Measurements from ENCODE around the gene EPN2. TPM values are rescaled to one million over a fixed set of nuclear protein-coding genes. Genes with fewer than 3 reads are reported as not detected.
"Not testable (repeated sequence)": the region's sequence is repeated elsewhere in the genome, so short reads cannot be mapped to it uniquely, and the experiment has no call there.

The EPN2 gene
- polyA plus RNA-seq, 3 donors = 8.7 to 27.0 (median 14.2) TPM

- no peak overlapping the region for H3K27ac ChIP-seq (ENCODE audit: low read depth, low read length)
- 71 to 77% (median 74%) methylated on average over 13 of the region's 13 CpGs for WGBS, 3 donors
Observed at GRCh38 chr17:19345486-19346350, 108.6 kb downstream of the EPN2 start.

GRCh38 chr17:19346351-19347255 lies 109.4 kb downstream of the EPN2 start:
- 46 to 76% (median 55%) methylated on average over 19 of the region's 19 CpGs for WGBS, 3 donors
- no peak overlapping the region for H3K27ac ChIP-seq (ENCODE audit: low read depth, low read length)

- 85 to 89% (median 88%) methylated on average over 13 of the region's 13 CpGs for WGBS, 3 donors
- H3K27ac ChIP-seq (ENCODE audit: low read depth, low read length) = no peak overlapping the region
Observed at GRCh38 chr17:19347323-19348080, 110.3 kb downstream of the EPN2 start.

- no peak overlapping the region for H3K27ac ChIP-seq (ENCODE audit: low read depth, low read length)
- 85 to 90% (median 89%) methylated on average over 9 of the region's 9 CpGs for WGBS, 3 donors
Observed at GRCh38 chr17:19348081-19348650, 111.0 kb downstream of the EPN2 start.

- 95 to 96% (median 95%) methylated on average over 9 of the region's 9 CpGs for WGBS, 3 donors
- no peak overlapping the region for H3K27ac ChIP-seq (ENCODE audit: low read depth, low read length)
Observed at GRCh38 chr17:19348806-19349205, 111.6 kb downstream of the EPN2 start.

GRCh38 chr17:19353401-19353800 lies 116.2 kb downstream of the EPN2 start:
- 95% methylated on average over 11 of the region's 11 CpGs for WGBS, 3 donors

GRCh38 chr17:19354748-19355147 lies 117.6 kb downstream of the EPN2 start:
- H3K27ac ChIP-seq (ENCODE audit: low read depth, low read length) = no peak overlapping the region
- WGBS, 3 donors = 80 to 82% (median 81%) methylated on average over 6 of the region's 6 CpGs

More at GRCh38 chr17:19353401-19353800, 116.2 kb downstream of the EPN2 start:
- not testable (repeated sequence) for H3K27ac ChIP-seq (ENCODE audit: low read depth, low read length)

GRCh38 chr17:19357351-19357750 lies 120.2 kb downstream of the EPN2 start:
- 87 to 91% (median 90%) methylated on average over 7 of the region's 7 CpGs for WGBS, 3 donors
- H3K27ac ChIP-seq (ENCODE audit: low read depth, low read length) = no peak overlapping the region

GRCh38 chr17:19357761-19358160 lies 120.6 kb downstream of the EPN2 start:
- 78 to 82% (median 79%) methylated on average over 7 of the region's 7 CpGs for WGBS, 3 donors
- no peak overlapping the region for H3K27ac ChIP-seq (ENCODE audit: low read depth, low read length)

- no peak overlapping the region for H3K27ac ChIP-seq (ENCODE audit: low read depth, low read length)
- 68 to 83% (median 75%) methylated on average over 7 of the region's 7 CpGs for WGBS, 3 donors
Observed at GRCh38 chr17:19359151-19359550, 122.0 kb downstream of the EPN2 start.

- WGBS, 3 donors = 94 to 98% (median 95%) methylated on average over 5 of the region's 5 CpGs
- H3K27ac ChIP-seq (ENCODE audit: low read depth, low read length) = no peak overlapping the region
Observed at GRCh38 chr17:19359856-19360255, 122.7 kb downstream of the EPN2 start.

- 92% methylated on average over 8 of the region's 8 CpGs for WGBS, 3 donors
- H3K27ac ChIP-seq (ENCODE audit: low read depth, low read length) = no peak overlapping the region
Observed at GRCh38 chr17:19360772-19361171, 123.6 kb downstream of the EPN2 start.

- H3K27ac ChIP-seq (ENCODE audit: low read depth, low read length) = no peak overlapping the region
- 67 to 84% (median 76%) methylated on average over 6 of the region's 6 CpGs for WGBS, 3 donors
Observed at GRCh38 chr17:19361326-19361725, 124.2 kb downstream of the EPN2 start.

- 14 to 23% (median 20%) methylated on average over 16 of the region's 16 CpGs for WGBS, 3 donors
- no peak overlapping the region for H3K27ac ChIP-seq (ENCODE audit: low read depth, low read length)
Observed at GRCh38 chr17:19361944-19362276, 124.7 kb downstream of the EPN2 start.

- WGBS, 3 donors = 0 to 1% (median 1%) methylated on average over 82 to 83 of the region's 83 CpGs
- no peak within 1 kb of the TSS for H3K27ac ChIP-seq (ENCODE audit: low read depth, low read length)
Observed at GRCh38 chr17:19362277-19363113, 125.3 kb downstream of the EPN2 start, which contains the start of gene B9D1. B9D1 (minus strand) TSS chr17:19362723; CDS start chr17:19362569, 154 bp downstream.

GRCh38 chr17:19363114-19363438 lies 125.9 kb downstream of the EPN2 start:
- H3K27ac ChIP-seq (ENCODE audit: low read depth, low read length) = no peak overlapping the region
- WGBS, 3 donors = 20 to 32% (median 30%) methylated on average over 14 of the region's 14 CpGs

GRCh38 chr17:19363460-19364035 lies 126.4 kb downstream of the EPN2 start:
- no peak overlapping the region for H3K27ac ChIP-seq (ENCODE audit: low read depth, low read length)

More at GRCh38 chr17:19363460-19364035, 126.4 kb downstream of the EPN2 start:
- 57 to 60% (median 57%) methylated on average over 6 of the region's 6 CpGs for WGBS, 3 donors
